Sigmoid colon (tissue), 7 donors: ENCODE data around the gene UVRAG. TPM values are rescaled to one million over a fixed set of nuclear protein-coding genes. Genes with fewer than 3 reads are reported as not detected.

Experiments
- DNase-seq: peaks from one replicate; pipeline ENCODE4 v3.0.0-alpha.2; 2019
- H3K27ac ChIP-seq, 4 donors: fragments of 200-600 bp; sonication (generic); one replicate each; pipeline ENCODE4 v1.5.1; 2016 to 2019; ENCODE audit warnings: mild to moderate bottlenecking in 1 of 4
- H3K27me3 ChIP-seq, 3 donors: fragments of 200-600 bp; sonication (generic); one replicate each; pipeline ENCODE4 v1.5.1; 2019; ENCODE audit warnings: mild to moderate bottlenecking in 1 of 3
- H3K36me3 ChIP-seq, 4 donors: fragments of 200-600 bp; sonication (generic); one replicate each; pipeline ENCODE4 v1.5.1; 2016 to 2019
- H3K4me1 ChIP-seq, 4 donors: fragments of 200-600 bp; sonication (generic); one replicate each; pipeline ENCODE4 v1.5.1; 2017 to 2019
- H3K4me3 ChIP-seq, 4 donors: fragments of 200-600 bp; sonication (generic); one replicate each; pipeline ENCODE4 v1.5.1; 2017 to 2019; ENCODE audit warnings: mild to moderate bottlenecking in 2 of 4, moderate library complexity in 1 of 4
- H3K9me3 ChIP-seq, 4 donors: fragments of 200-600 bp in 3 of 4; sonication (generic) in 3 of 4; one replicate each; pipeline versions ENCODE4 v1.5.1 to v1.6.1; 2013 to 2019
- CTCF ChIP-seq, 4 experiments: fragments of 450-650 bp in 3 of 4; fragments of 200-600 bp in 1 of 4; IDR thresholded peaks; one replicate each; pipeline ENCODE4 v1.5.1; 2016 to 2019; ENCODE audit warnings: antibody characterized with exemption in 4 of 4, mild to moderate bottlenecking in 3 of 4, moderate library complexity in 2 of 4
- EP300 ChIP-seq, 4 donors: sonication (generic); formaldehyde crosslinking; IDR thresholded peaks; one replicate each; pipeline ENCODE4 v1.6.1; 2017; ENCODE audit warnings: antibody characterized with exemption in 4 of 4
- POLR2A ChIP-seq, 2 donors: fragments of 450-650 bp; IDR thresholded peaks; one replicate each; pipeline ENCODE4 v1.6.1; 2016; ENCODE audit warnings: antibody characterized with exemption in 2 of 2, mild to moderate bottlenecking in 2 of 2, moderate library complexity in 2 of 2
- POLR2AphosphoS5 ChIP-seq, 4 donors: sonication (generic); formaldehyde crosslinking; IDR thresholded peaks; one replicate each; pipeline ENCODE4 v1.6.1; 2017; ENCODE audit warnings: antibody characterized with exemption in 4 of 4
- WGBS, 2 donors: extraction: QIAGEN DNeasy Blood & Tissue Kit; methylation state at CpG; one replicate each; pipeline ENCODE4 v1.1.7; 2013; 5-methylcytosine and 5-hydroxymethylcytosine counted together
- intact Hi-C: fragments of 100-400 bp; cut with DNase I; formaldehyde crosslinking; loops from one replicate; pipeline ENCODE4 v1.15.1; 2023
- polyA plus RNA-seq, 3 donors: library from polyadenylated mRNA; stranded (reverse); fragments of 200-250 nt; gene quantifications; one replicate each; pipeline ENCODE4 v1.2.3, GENCODE V29; 2013
- total RNA-seq, 4 donors: library from RNA; depleted of rRNA; stranded (reverse); fragments of >200 nt; gene quantifications; one replicate each; pipeline ENCODE4 v1.1.0, GENCODE V29; 2016
- donor health status: healthy with polysubstance abuse.
- donor health status: Bipolar disorder and iron deficiency.
- donor health status: healthy.

The UVRAG gene
- total and polyA plus RNA-seq, 7 donors = 4.9 to 43.2 (median 29.3) TPM

DNA sequence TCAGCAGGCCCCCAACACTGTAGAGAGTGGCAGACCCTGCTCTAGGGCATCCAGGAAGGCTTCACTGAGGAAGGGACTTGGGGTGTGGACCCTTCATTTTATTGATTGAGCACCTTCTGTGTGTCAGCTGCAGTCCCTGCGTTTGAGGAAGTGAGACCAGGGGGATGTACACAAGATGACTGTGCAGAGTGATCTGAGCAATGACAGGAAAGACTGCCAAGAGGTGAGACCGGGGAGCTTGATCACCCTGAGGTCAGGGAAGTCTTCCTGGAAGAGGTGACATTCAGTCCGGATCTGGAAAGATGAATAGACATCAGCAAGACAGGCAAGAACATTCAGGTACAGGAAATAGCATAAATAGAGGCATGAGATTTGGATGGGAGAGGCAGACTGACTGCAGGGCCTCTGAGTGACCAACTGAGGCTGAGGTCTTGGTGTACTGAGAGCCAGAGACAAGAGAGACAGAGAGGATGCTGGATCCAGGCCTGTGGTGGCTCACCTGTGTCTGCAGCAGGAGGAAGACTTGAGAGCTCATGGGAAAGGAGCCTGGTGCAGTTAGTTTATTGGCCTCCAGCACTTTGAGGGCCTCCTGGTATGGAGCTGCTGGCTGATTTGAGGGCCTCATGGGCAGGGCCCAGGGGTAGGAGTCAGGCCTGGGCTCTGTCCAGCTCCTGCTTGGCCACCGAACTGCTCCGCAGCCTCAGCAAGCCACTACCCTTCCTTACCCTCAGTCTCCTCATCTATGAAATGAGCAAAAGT is 41.2 kb upstream of the UVRAG start:
- Histone ChIP-seq H3K4me3 (no peak overlapping the region), H3K4me1 (peaks cover 0 to 9% (median 6%) of the 10 kb centered on the region in 4 donors), H3K27me3 (no peaks in the 10 kb centered on the region), H3K9me3 (no peaks in the 10 kb centered on the region), H3K27ac (no peak overlapping the region), H3K36me3 (no peaks in the 10 kb centered on the region)
- WGBS, 2 donors = 66 to 72% methylated on average over 5 of the region's 5 CpGs
- intact Hi-C loops = no loop called here
- TF ChIP-seq POLR2A (IDR thresholded peaks at IDR 0.05) (no peak), POLR2AphosphoS5 (IDR thresholded peaks at IDR 0.05) (no peak), CTCF (IDR thresholded peaks at IDR 0.05) (no peak), EP300 (IDR thresholded peaks at IDR 0.05) (no peak)
- peak; percentile 33 for DNase-seq

GRCh38 chr11:75775056-75775455 is 40.0 kb upstream of the UVRAG start:
- no peak overlapping the region for H3K27ac ChIP-seq
- no peaks in the 10 kb centered on the region for H3K27me3 ChIP-seq
- H3K9me3 ChIP-seq = no peaks in the 10 kb centered on the region
- TF ChIP-seq CTCF (IDR thresholded peaks at IDR 0.05) (no peak), POLR2A (IDR thresholded peaks at IDR 0.05) (no peak), EP300 (IDR thresholded peaks at IDR 0.05) (no peak), POLR2AphosphoS5 (IDR thresholded peaks at IDR 0.05) (no peak)
- H3K4me3 ChIP-seq = no peak overlapping the region
- 97% methylated on average over 3 of the region's 3 CpGs for WGBS, 2 donors
- intact Hi-C loops = no loop called here
- DNase-seq = peak; percentile 32
- no peaks in the 10 kb centered on the region for H3K36me3 ChIP-seq
- H3K4me1 ChIP-seq = no peaks in the 10 kb centered on the region

GRCh38 chr11:75776546-75776945 is 38.5 kb upstream of the UVRAG start:
- H3K27me3 ChIP-seq = no peaks in the 10 kb centered on the region
- no peaks in the 10 kb centered on the region for H3K36me3 ChIP-seq
- DNase-seq = no peak
- WGBS, 2 donors = 94 to 95% methylated on average over 4 of the region's 4 CpGs
- TF ChIP-seq EP300 (IDR thresholded peaks at IDR 0.05) (no peak), CTCF (IDR thresholded peaks at IDR 0.05) (no peak), POLR2AphosphoS5 (IDR thresholded peaks at IDR 0.05) (no peak), POLR2A (IDR thresholded peaks at IDR 0.05) (no peak)
- H3K4me1 ChIP-seq = no peaks in the 10 kb centered on the region
- no peak overlapping the region for H3K4me3 ChIP-seq
- intact Hi-C loops = no loop called here
- no peaks in the 10 kb centered on the region for H3K9me3 ChIP-seq
- no peak overlapping the region for H3K27ac ChIP-seq

- no peaks in the 10 kb centered on the region for H3K36me3 ChIP-seq
- H3K27ac ChIP-seq = no peak overlapping the region
- no peak for TF ChIP-seq EP300 (IDR thresholded peaks at IDR 0.05)
- no peak for TF ChIP-seq POLR2A (IDR thresholded peaks at IDR 0.05)
- no peak for TF ChIP-seq CTCF (IDR thresholded peaks at IDR 0.05)
- TF ChIP-seq POLR2AphosphoS5 (IDR thresholded peaks at IDR 0.05) = no peak
- intact Hi-C loops = no loop called here
- no peaks in the 10 kb centered on the region for H3K9me3 ChIP-seq
- DNase-seq = no peak
- H3K4me1 ChIP-seq = no peaks in the 10 kb centered on the region
- no peaks in the 10 kb centered on the region for H3K27me3 ChIP-seq
- WGBS, 2 donors = 87 to 91% methylated on average over 13 of the region's 13 CpGs
- H3K4me3 ChIP-seq = no peak overlapping the region
Observed at GRCh38 chr11:75777461-75778110, 37.4 kb upstream of the UVRAG start.
